ENCODE measurements around the gene SPTBN1. TPM values are rescaled to one million over a fixed set of nuclear protein-coding genes. Genes with fewer than 3 reads are reported as not detected.

The SPTBN1 gene
- total and polyA plus RNA-seq, 2 of the 4 experiments (the other 2 are of a cell fraction) = 49.1 to 241 TPM

- Histone ChIP-seq H3K27me3 (ENCODE audit: control insufficient read depth, insufficient read depth, low read length) (no peaks in the 10 kb centered on the region), H2BK120ac (ENCODE audit: low read depth, low read length) (no peak overlapping the region), H3K9ac (ENCODE audit: low read depth, low read length) (no peak overlapping the region), H3K18ac (ENCODE audit: low read depth, low read length) (no peak overlapping the region), H3K36me3 (ENCODE audit: control insufficient read depth, insufficient read depth, low read length) (peaks cover 70% of the 10 kb centered on the region), H2BK20ac (ENCODE audit: low read depth, low read length) (no peak overlapping the region), H2AFZ (replicated peaks; ENCODE audit: low read length, poor library complexity) (no peak overlapping the region), H3K27ac (ENCODE audit: insufficient read depth, low read length) (no peak overlapping the region), H2BK15ac (ENCODE audit: low read depth, low read length) (no peak overlapping the region), H3K56ac (ENCODE audit: extremely low read depth, insufficient read depth, low read length) (no peak overlapping the region), H3K9me3 (ENCODE audit: control insufficient read depth, insufficient read depth, low read length) (no peaks in the 10 kb centered on the region), H4K5ac (ENCODE audit: low read depth, low read length) (no peak overlapping the region), H3K23ac (ENCODE audit: low read depth, low read length) (no peak overlapping the region), H3K4me1 (ENCODE audit: control insufficient read depth, insufficient read depth, low read length) (peaks cover 3% of the 10 kb centered on the region), H3K4ac (ENCODE audit: low read depth, low read length) (no peak overlapping the region), H4K20me1 (ENCODE audit: insufficient read depth, low read length) (no peaks in the 10 kb centered on the region), H3K79me1 (ENCODE audit: low read depth in 1 of 2, low read length in 2 of 2) (peaks cover 17 to 59% of the 10 kb centered on the region in 2 experiments; a peak in 3 of 4 replicates), H2AK9ac (replicated peaks; ENCODE audit: low read depth, low read length, poor library complexity) (no peak overlapping the region), H4K91ac (ENCODE audit: insufficient read depth, low read depth, low read length) (no peak overlapping the region), H2AK5ac (ENCODE audit: low read depth, low read length) (no peak overlapping the region), H3K14ac (replicated peaks; ENCODE audit: low read depth, low read length) (no peak overlapping the region), H3K4me3 (ENCODE audit: insufficient read depth, low read depth, low read length) (no peak overlapping the region), H2BK5ac (ENCODE audit: low read depth, low read length, poor library complexity, severe bottlenecking) (no peak overlapping the region), H3K9me1 (ENCODE audit: insufficient read depth, low read length) (peaks cover 24% of the 10 kb centered on the region; the same call in 1 of the 2 replicates), H4K8ac (ENCODE audit: low read depth in 2 of 2, low read length in 2 of 2) (no peak overlapping the region), H3K4me2 (ENCODE audit: low read depth, low read length) (no peak overlapping the region)
- dilution Hi-C loops (cut with HindIII; ENCODE audit: low sequenced_read_pairs, unreplicated experiment) = no loop called here
- DNase-seq (no peak), ATAC-seq (ENCODE audit: low read depth) (no peak)
- in situ Hi-C loops (cut with MboI; ENCODE audit: low sequenced_read_pairs) = no loop called here
- intact Hi-C loops (cut with micrococcal nuclease) = no loop called here
- WGBS, 2 experiments (ENCODE audit: extremely low coverage in 2 of 2, insufficient read length in 1 of 2) = no CpG with 5 or more reads among the region's 6 CpGs
- CTCF ChIA-PET = no interaction called here
- no TSS peak for BruUV-seq (replicated peaks)
- TF ChIP-seq NFE2L2 (IDR thresholded peaks at IDR 0.05; ENCODE audit: low read depth, low read length) = no peak
- TF ChIP-seq ELK1 (IDR thresholded peaks at IDR 0.05; ENCODE audit: borderline replicate concordance, low read depth, low read length) = no peak
- no peak for TF ChIP-seq MAZ (IDR thresholded peaks at IDR 0.05; ENCODE audit: borderline replicate concordance, low read depth, low read length)
- TF ChIP-seq RFX5 (IDR thresholded peaks at IDR 0.05; ENCODE audit: low read depth, low read length) = no peak
- TF ChIP-seq USF2 (IDR thresholded peaks at IDR 0.05; ENCODE audit: low read depth, low read length) = no peak
- no peak for TF ChIP-seq RCOR1 (IDR thresholded peaks at IDR 0.05; ENCODE audit: insufficient replicate concordance, low read length)
- TF ChIP-seq MAFK (IDR thresholded peaks at IDR 0.05; ENCODE audit: low read depth, low read length) = no peak
- TF ChIP-seq RAD21 (IDR thresholded peaks at IDR 0.05; ENCODE audit: low read length) = no peak
- no peak for TF ChIP-seq SMC3 (IDR thresholded peaks at IDR 0.05; ENCODE audit: low read depth, low read length)
- TF ChIP-seq POLR2A (IDR thresholded peaks at IDR 0.05; ENCODE audit: low read depth, low read length) = no peak
- no peak for TF ChIP-seq MXI1 (IDR thresholded peaks at IDR 0.05; ENCODE audit: borderline replicate concordance, low read depth, low read length)
- no peak for TF ChIP-seq CEBPB (IDR thresholded peaks at IDR 0.05; ENCODE audit: low read depth, low read length)
- no peak for TF ChIP-seq CTCF (conservative IDR thresholded peaks at IDR 0.05; ENCODE audit: low read depth, low read length)
- TF ChIP-seq CHD1 (IDR thresholded peaks at IDR 0.05; ENCODE audit: low read depth, low read length) = no peak
- POLR2A ChIA-PET (ENCODE audit: unreplicated experiment) = interaction anchor here (0.9 kb wide), 1 partner anchor 9 kb away, joined by 3 read pairs; no protein-coding TSS in a partner anchor
These were observed 171.8 kb downstream of the SPTBN1 start for GRCh38 chr2:54627973-54628372.

All from IMR-90 (cell line).